Ovary (tissue), 3 donors: ENCODE results near the gene BASP1.

Experiments
- EP300 ChIP-seq: sonication (generic); formaldehyde crosslinking; IDR thresholded peaks from one replicate; pipeline ENCODE4 v1.6.1; 2017; ENCODE audit warnings: antibody characterized with exemption
- POLR2A ChIP-seq: fragments of 450-650 bp; IDR thresholded peaks from one replicate; pipeline ENCODE4 v1.6.1; 2017; ENCODE audit warnings: antibody characterized with exemption, mild to moderate bottlenecking, moderate library complexity
- TF ChIP-seq, protein P1 (sequence below), 3 donors: fragments of 450-650 bp in 2 of 3; fragments of 200-600 bp in 1 of 3; IDR thresholded peaks; one replicate each; pipeline versions ENCODE4 v1.5.1 to v1.8.0; 2016 to 2022; ENCODE audit warnings: antibody characterized with exemption in 3 of 3, mild to moderate bottlenecking in 1 of 3
- donor health status: DM: no; HTN: no; CAD: no.

DNA sequence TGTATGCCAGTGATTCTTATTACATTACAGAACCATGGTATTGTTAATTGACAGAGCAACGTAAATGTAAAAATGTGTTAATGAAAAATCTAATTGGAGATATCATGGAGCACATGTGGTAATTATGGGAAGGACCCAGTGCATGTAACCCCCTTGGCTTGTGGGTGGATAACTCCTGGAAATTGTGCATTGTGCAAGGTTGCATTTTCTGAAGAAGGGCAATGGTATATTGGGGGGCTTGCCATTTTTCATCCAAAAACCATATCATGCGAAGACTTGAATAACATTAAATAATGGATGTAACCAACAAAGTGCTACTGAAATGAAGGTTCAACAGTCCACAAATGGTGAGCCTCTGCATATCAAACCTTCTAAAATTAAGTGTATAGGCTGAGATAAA lies 47.6 kb downstream of the BASP1 start:
- TF ChIP-seq, protein P1, sequence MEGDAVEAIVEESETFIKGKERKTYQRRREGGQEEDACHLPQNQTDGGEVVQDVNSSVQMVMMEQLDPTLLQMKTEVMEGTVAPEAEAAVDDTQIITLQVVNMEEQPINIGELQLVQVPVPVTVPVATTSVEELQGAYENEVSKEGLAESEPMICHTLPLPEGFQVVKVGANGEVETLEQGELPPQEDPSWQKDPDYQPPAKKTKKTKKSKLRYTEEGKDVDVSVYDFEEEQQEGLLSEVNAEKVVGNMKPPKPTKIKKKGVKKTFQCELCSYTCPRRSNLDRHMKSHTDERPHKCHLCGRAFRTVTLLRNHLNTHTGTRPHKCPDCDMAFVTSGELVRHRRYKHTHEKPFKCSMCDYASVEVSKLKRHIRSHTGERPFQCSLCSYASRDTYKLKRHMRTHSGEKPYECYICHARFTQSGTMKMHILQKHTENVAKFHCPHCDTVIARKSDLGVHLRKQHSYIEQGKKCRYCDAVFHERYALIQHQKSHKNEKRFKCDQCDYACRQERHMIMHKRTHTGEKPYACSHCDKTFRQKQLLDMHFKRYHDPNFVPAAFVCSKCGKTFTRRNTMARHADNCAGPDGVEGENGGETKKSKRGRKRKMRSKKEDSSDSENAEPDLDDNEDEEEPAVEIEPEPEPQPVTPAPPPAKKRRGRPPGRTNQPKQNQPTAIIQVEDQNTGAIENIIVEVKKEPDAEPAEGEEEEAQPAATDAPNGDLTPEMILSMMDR (IDR thresholded peaks at IDR 0.05): no peak
- no peak for TF ChIP-seq EP300
- no peak for TF ChIP-seq POLR2A
